GM13977 (cell line): ENCODE data around the gene LCNL1.

Experiments
- DNase-seq: peaks from one replicate; pipeline ENCODE4 v3.0.0; 2012; ENCODE audit warnings: low spot score
- in situ Hi-C: fragments of 300-500 bp; cut with MboI; formaldehyde crosslinking; loops from one replicate; pipeline ENCODE4 v1.12.0; 2022; ENCODE audit warnings: low sequenced_read_pairs, low pct_unique_long_range_greater_than_20kb, mixed read lengths, inconsistent platforms; ENCODE audit not compliant: unreplicated experiment
- TF ChIP-seq, protein P1 (sequence below): IDR thresholded peaks from 2 replicates; pipeline ENCODE4 v1.5.1; 2012; ENCODE audit warnings: mild to moderate bottlenecking, control low read depth; ENCODE audit not compliant: insufficient read depth; ENCODE audit errors: extremely low read depth, missing control alignments

LCNL1 gene

DNA sequence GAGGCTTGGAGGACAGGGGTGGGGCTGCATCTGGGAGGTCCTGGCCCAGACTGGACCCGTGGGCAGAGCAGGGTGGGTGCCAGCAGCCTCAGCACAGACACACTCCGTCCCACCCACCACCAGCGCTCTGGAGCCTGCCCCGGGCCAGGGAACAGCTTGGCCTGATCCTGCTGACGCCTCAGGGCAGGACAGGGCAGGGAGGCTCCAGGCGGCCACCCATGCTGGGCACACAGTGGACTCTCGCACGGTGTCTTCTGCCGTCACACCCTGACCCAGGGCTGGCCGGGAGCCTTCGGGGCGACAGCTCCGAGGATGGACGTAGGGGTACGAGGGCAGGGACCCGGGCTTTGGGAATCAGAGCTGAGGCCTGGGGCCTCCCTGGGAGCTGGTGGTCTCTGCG, 13.6 kb upstream of the LCNL1 start:
- DNase-seq = no peak
- in situ Hi-C loops = no loop called here
- TF ChIP-seq, protein P1, sequence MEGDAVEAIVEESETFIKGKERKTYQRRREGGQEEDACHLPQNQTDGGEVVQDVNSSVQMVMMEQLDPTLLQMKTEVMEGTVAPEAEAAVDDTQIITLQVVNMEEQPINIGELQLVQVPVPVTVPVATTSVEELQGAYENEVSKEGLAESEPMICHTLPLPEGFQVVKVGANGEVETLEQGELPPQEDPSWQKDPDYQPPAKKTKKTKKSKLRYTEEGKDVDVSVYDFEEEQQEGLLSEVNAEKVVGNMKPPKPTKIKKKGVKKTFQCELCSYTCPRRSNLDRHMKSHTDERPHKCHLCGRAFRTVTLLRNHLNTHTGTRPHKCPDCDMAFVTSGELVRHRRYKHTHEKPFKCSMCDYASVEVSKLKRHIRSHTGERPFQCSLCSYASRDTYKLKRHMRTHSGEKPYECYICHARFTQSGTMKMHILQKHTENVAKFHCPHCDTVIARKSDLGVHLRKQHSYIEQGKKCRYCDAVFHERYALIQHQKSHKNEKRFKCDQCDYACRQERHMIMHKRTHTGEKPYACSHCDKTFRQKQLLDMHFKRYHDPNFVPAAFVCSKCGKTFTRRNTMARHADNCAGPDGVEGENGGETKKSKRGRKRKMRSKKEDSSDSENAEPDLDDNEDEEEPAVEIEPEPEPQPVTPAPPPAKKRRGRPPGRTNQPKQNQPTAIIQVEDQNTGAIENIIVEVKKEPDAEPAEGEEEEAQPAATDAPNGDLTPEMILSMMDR = no peak

DNA sequence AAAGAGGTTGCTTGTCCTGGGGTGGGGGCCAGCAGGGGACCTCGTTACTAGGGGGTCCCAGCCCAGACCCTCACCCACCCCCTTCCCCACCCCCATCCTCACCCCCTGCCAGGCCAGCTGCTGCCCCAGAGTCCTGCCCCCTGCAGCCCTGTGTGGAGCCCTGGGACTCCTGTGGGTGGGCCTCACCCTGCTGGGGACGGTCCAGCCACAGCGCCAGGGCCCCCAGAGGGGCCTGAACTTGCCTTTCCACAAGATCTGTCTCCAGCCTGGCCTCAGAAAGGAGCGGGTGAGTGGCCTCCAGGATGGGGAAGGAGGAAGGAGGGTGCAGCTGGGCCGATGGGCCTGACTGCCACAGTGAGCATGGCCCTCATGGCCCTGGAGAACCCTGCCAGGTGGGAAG, 13.0 kb upstream of the LCNL1 start:
- in situ Hi-C loops = no loop called here
- TF ChIP-seq, protein P1 = no peak

DNA sequence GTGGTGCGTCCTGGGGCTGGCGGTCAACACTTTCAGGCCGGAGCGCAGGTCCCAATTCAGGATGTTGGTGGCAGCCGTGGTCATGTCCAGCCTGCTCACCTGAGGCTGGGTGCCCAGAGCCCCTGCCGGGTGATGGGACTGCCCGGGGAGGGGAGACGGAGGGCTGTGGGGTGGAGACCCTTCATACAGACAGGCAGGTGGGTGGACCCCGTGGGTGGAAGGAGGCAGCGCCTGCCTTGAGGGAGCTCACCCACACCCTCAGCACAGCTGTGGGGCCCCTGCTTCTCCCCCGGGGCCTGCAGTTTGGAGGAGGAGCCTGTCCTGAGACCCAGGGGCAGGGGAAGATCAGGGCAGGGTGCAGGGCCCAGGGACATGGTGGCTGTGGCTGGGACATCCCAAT, 12.4 kb upstream of the LCNL1 start:
- in situ Hi-C loops = no loop called here
- DNase-seq = no peak
- TF ChIP-seq, protein P1 = no peak

More for the DNA sequence above, 13.0 kb upstream of the LCNL1 start:
- DNase-seq = no peak

DNA sequence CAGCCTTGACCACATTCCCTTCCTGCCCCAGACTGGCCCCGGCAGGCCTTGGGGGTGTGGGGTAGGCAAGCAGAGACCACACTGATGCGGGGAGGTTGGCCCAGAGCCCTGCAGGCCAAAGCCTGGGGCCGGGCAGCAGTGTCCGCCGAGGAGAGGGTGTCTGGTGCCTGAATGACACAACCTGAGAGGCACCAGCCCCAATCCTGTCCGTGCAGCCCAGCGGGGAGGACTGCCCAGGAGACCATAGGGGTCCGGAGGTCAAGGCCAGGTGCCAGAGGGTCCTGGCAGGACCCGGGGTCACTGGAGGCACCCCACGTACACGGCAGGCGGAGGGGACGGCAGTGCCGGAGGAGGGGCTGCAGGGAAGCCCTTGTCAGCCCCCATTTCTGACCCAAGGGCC, 11.0 kb upstream of the LCNL1 start:
- in situ Hi-C loops = no loop called here
- TF ChIP-seq, protein P1 = no peak
- DNase-seq = no peak

DNA sequence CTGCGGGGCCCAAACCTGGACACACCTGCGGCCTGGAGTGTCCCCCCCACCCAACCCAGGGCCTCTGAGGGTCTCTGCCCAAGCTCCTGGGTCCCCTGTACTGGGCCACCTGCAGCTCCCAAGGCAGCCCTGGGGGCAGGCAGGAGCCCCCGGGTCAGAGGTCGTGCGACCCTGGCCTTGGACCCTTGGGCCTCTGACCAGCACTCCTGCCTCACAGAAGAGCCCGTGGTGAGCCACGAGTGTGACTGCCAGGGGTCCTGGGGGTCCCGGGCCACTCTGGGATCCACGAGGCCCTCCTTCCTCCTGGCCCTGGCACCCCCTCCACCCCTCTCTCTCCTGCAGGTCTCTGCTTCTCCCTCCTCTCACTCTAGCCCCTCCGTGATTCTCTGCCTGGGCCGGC, 10.5 kb upstream of the LCNL1 start:
- DNase-seq = no peak
- in situ Hi-C loops = no loop called here
- TF ChIP-seq, protein P1 = no peak

DNA sequence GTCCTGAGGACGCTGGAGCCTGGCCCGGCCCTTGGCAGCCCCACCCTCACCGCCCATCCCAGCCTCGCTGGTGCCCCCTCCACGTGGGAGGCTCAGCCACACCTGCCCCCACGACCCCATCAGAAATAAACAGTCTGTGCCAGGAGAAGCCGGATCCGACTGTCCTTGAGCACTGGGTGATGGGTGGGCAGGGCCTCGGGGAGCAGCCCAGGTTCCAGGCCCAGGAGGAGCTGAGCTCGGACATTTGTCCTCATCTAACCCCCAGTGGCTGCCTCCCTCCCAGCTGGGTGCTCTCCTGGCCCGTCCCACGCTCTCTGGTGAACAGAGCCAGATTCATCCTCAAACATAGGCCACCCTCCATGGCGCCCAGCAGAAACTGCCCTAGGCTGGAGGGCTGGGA, 10.1 kb upstream of the LCNL1 start:
- no peak for DNase-seq
- in situ Hi-C loops = no loop called here
- TF ChIP-seq, protein P1 = no peak
